ENCODE results near the gene VSIR. TPM values are rescaled to one million over a fixed set of nuclear protein-coding genes. Genes with fewer than 3 reads are reported as not detected.
A peak's percentile ranks its signal among the peaks of the same experiment; 100 is the strongest.

The VSIR gene
- total RNA-seq, 1 donor from 2014 or later = 19.5 TPM

- DNase-seq = no peak
These were observed 9.8 kb downstream of the VSIR start for GRCh38 chr10:71763352-71764127.

GRCh38 chr10:71762324-71762723 is 11.0 kb downstream of the VSIR start:
- DNase-seq = no peak

- DNase-seq = no peak
These were observed 11.7 kb downstream of the VSIR start for GRCh38 chr10:71761541-71762113.

GRCh38 chr10:71761105-71761511 is 12.2 kb downstream of the VSIR start:
- DNase-seq = no peak

GRCh38 chr10:71757399-71757922 is 15.9 kb downstream of the VSIR start:
- no peak for DNase-seq

GRCh38 chr10:71756311-71757191 is 16.8 kb downstream of the VSIR start:
- DNase-seq = no peak

GRCh38 chr10:71755179-71755879 is 18.0 kb downstream of the VSIR start:
- no peak for DNase-seq

- DNase-seq = no peak
These were observed 18.8 kb downstream of the VSIR start for GRCh38 chr10:71754562-71754961.

- no peak for DNase-seq
These were observed 19.3 kb downstream of the VSIR start for GRCh38 chr10:71753960-71754505.

- peak; percentile 27 for DNase-seq
These were observed 20.0 kb downstream of the VSIR start for GRCh38 chr10:71753091-71753959.

GRCh38 chr10:71752391-71753090 is 20.8 kb downstream of the VSIR start:
- DNase-seq = peak; percentile 57

GRCh38 chr10:71751515-71752224 is 21.6 kb downstream of the VSIR start:
- no peak for DNase-seq

- DNase-seq = no peak
These were observed 22.3 kb downstream of the VSIR start for GRCh38 chr10:71750986-71751385.

GRCh38 chr10:71750124-71750841 is 23.0 kb downstream of the VSIR start:
- peak; percentile 35 for DNase-seq

- DNase-seq = no peak
These were observed 23.9 kb downstream of the VSIR start for GRCh38 chr10:71749396-71749795.

- DNase-seq = peak; percentile 26
These were observed 24.6 kb downstream of the VSIR start for GRCh38 chr10:71748671-71749191.

- no peak for DNase-seq
These were observed 25.5 kb downstream of the VSIR start for GRCh38 chr10:71747551-71748523.

Measured in tongue (tissue), 2 donors.